ENCODE measurements around the gene CPED1.
A peak's percentile ranks its signal among the peaks of the same experiment; 100 is the strongest.

CPED1 gene

DNA sequence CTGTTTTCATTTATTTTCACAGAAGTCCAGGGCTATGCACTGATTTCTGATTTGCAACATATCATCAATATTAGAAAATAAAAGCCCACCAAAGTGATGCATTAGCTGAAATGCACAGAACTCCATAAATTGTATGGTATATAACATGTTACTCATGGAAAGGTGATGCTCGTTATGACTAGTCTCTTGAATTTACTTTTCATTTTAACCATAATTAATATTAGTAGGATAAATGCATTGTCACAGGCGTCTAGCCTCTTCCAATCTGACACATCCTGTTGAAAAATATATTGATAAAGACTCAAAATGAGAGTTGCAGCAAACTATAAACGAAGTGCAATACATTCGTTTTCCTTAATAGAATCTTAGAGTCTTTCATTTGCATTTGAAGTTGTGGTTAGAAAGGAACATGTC is 92.4 kb downstream of the CPED1 start:
- TF ChIP-seq OSR1 (CRISPR knock-in tag; IDR thresholded peaks at IDR 0.05) (no peak), BACH2 (CRISPR knock-in tag; IDR thresholded peaks at IDR 0.05; ENCODE audit: borderline replicate concordance) (0 out of 2 replicates have a peak, but pooled peaks have one; percentile 21)
- ATAC-seq, result no peak

DNA sequence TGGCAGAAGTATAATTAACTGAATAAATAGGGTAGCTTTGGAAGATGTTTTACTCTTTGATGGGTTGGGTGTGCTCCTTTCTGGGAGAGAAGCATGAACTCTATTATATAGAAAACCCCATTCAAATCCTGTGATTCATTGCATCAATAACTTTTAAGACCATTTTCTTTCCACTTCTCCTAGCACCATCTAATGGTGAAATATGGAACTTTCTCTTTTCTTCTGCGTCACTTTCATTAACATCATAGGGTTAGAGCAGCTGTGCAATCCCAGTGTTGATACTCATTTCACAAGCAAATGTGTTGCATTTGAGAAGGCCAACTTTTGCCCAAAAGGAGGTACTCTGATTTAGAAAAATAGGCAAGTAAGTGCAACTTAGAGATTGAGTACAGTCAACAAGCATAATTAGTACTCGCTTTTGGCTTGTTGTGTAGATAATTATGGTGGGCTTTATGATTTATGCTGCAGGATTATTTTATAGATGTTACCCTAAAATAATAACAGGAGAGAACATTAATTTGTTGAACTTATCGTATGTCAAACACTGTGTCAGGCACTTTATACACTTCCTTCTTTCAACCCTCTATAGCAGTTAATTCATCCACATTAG is 92.9 kb downstream of the CPED1 start:
- TF ChIP-seq SNAI2 (CRISPR knock-in tag; IDR thresholded peaks at IDR 0.05) (no peak), ZNF8 (CRISPR knock-in tag; IDR thresholded peaks at IDR 0.05) (no peak), ISL1 (CRISPR knock-in tag; IDR thresholded peaks at IDR 0.05) (no peak), RARB (CRISPR knock-in tag; IDR thresholded peaks at IDR 0.05) (no peak), ARNTL (CRISPR knock-in tag; IDR thresholded peaks at IDR 0.05; ENCODE audit: borderline replicate concordance, low read depth) (no peak), ZNF70 (CRISPR knock-in tag; IDR thresholded peaks at IDR 0.05) (no peak), CSDC2 (CRISPR knock-in tag; IDR thresholded peaks at IDR 0.05) (no peak)
- TF ChIP-seq, protein P1, sequence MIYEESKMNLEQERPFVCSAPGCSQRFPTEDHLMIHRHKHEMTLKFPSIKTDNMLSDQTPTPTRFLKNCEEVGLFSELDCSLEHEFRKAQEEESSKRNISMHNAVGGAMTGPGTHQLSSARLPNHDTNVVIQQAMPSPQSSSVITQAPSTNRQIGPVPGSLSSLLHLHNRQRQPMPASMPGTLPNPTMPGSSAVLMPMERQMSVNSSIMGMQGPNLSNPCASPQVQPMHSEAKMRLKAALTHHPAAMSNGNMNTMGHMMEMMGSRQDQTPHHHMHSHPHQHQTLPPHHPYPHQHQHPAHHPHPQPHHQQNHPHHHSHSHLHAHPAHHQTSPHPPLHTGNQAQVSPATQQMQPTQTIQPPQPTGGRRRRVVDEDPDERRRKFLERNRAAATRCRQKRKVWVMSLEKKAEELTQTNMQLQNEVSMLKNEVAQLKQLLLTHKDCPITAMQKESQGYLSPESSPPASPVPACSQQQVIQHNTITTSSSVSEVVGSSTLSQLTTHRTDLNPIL (CRISPR knock-in tag; IDR thresholded peaks at IDR 0.05; ENCODE audit: low read depth), result no peak
- peak; percentile 30; the same call in 2 of the 3 replicates for ATAC-seq

DNA sequence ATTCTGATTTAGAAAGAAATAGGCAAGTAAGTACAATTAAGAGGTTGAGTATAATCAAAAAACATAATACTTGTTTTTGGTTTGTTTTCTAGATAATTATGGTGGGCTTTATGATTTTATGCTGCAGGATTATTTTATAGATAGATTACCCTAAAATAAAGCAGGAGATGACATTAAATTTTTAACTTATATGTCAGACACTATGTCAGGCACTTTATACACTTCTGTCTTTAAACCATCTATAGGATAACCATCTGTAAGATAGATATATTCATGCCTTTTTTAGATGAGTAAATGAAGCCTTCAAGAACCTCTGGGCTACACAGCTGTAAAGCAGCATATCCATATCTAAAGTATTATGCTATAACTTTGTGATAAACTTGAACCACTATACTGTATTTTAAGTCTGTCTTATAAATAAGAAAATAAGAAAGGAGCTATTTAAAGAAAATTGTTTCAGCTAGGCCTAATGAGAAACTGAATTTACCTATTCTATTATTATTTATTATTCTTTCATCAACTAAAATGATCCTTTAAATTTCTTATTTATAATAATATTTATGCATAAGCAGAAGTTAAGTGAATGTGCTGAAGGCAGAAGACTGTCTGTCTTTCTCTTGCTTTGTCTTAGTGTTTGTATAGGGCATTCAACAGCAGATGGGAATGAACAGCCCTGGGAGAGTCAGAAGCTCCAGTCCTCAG is 94.0 kb downstream of the CPED1 start:
- TF ChIP-seq TOX (CRISPR knock-in tag; IDR thresholded peaks at IDR 0.05; ENCODE audit: borderline replicate concordance) (no peak), BACH2 (CRISPR knock-in tag; IDR thresholded peaks at IDR 0.05; ENCODE audit: borderline replicate concordance) (no peak), ZC3H10 (CRISPR knock-in tag; IDR thresholded peaks at IDR 0.05) (no peak), SNAI2 (CRISPR knock-in tag; IDR thresholded peaks at IDR 0.05) (no peak), PPARA (CRISPR knock-in tag; IDR thresholded peaks at IDR 0.05; ENCODE audit: borderline replicate concordance) (no peak), ZNF70 (CRISPR knock-in tag; IDR thresholded peaks at IDR 0.05) (no peak), RARB (CRISPR knock-in tag; IDR thresholded peaks at IDR 0.05) (no peak)
- ATAC-seq, result peak; percentile 1; the same call in 2 of the 3 replicates

DNA sequence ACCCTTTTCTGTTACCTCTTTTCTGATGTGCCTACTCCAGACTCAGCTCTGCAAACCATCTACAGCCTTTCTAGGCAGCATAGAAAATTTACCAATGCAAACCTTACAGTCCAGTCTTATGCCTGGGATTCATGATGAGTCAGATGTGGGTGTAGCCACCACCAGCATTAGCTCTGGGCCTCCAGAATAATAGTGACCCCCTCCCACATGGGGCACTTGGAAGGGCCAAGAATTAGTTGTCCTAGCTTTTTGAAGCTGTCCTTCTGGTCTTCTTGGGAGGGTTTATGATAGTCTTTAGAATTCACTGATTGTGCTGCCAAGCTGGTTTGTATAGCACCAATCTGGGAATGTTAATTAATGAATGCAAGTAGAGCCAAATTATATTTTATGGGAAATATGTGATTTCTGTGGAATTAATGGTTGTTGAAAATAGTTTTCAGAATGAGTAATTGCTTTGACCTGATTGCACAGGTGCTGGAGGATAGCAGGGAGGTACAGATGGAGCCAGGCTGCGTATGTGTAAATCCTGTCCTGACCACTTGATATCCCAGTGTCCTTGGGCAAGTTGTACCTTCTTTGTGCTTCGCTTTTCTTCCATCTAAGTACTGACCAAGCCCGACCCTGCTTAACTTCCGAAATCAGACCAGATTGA is 94.8 kb downstream of the CPED1 start:
- TF ChIP-seq ZC3H10 (CRISPR knock-in tag; IDR thresholded peaks at IDR 0.05) (no peak), CSDC2 (CRISPR knock-in tag; IDR thresholded peaks at IDR 0.05) (no peak), GLIS3 (CRISPR knock-in tag; IDR thresholded peaks at IDR 0.05) (no peak), PPARA (CRISPR knock-in tag; IDR thresholded peaks at IDR 0.05; ENCODE audit: borderline replicate concordance) (no peak), OSR1 (CRISPR knock-in tag; IDR thresholded peaks at IDR 0.05) (no peak), ESRRG (CRISPR knock-in tag; IDR thresholded peaks at IDR 0.05) (no peak), TCF4 (CRISPR knock-in tag; IDR thresholded peaks at IDR 0.05; ENCODE audit: borderline replicate concordance) (no peak), SNAI2 (CRISPR knock-in tag; IDR thresholded peaks at IDR 0.05) (no peak), ISL1 (CRISPR knock-in tag; IDR thresholded peaks at IDR 0.05) (no peak)
- TF ChIP-seq, protein P2, sequence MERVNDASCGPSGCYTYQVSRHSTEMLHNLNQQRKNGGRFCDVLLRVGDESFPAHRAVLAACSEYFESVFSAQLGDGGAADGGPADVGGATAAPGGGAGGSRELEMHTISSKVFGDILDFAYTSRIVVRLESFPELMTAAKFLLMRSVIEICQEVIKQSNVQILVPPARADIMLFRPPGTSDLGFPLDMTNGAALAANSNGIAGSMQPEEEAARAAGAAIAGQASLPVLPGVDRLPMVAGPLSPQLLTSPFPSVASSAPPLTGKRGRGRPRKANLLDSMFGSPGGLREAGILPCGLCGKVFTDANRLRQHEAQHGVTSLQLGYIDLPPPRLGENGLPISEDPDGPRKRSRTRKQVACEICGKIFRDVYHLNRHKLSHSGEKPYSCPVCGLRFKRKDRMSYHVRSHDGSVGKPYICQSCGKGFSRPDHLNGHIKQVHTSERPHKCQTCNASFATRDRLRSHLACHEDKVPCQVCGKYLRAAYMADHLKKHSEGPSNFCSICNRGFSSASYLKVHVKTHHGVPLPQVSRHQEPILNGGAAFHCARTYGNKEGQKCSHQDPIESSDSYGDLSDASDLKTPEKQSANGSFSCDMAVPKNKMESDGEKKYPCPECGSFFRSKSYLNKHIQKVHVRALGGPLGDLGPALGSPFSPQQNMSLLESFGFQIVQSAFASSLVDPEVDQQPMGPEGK (CRISPR knock-in tag; IDR thresholded peaks at IDR 0.05; ENCODE audit: borderline replicate concordance), result no peak
- TF ChIP-seq, protein P1 (CRISPR knock-in tag; IDR thresholded peaks at IDR 0.05; ENCODE audit: low read depth), result no peak
- ATAC-seq, result peak; percentile 65

DNA sequence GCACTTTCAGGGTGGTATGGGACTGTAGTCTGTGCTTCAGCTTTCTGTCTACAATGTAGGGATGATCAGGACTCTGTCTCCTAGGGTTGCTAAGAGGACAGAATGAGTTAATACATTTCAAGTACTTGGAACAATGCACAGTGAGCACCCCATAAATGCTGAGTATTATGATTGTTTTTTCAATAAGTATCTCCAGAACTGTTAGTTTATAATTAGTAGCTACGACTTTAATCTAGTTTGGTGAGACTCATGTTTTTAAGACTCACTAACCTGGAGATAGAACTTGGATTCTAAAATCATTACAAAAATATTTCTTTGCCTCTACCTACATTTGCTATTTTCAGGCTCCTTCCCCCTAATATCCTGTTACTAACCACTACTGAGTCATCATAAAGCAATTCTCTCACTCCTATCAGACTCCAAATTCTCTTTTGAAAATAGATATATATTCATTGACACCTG is 95.3 kb downstream of the CPED1 start:
- ATAC-seq, result peak; percentile 22
- TF ChIP-seq SNAI2 (CRISPR knock-in tag; IDR thresholded peaks at IDR 0.05), result no peak
- TF ChIP-seq, protein P3, sequence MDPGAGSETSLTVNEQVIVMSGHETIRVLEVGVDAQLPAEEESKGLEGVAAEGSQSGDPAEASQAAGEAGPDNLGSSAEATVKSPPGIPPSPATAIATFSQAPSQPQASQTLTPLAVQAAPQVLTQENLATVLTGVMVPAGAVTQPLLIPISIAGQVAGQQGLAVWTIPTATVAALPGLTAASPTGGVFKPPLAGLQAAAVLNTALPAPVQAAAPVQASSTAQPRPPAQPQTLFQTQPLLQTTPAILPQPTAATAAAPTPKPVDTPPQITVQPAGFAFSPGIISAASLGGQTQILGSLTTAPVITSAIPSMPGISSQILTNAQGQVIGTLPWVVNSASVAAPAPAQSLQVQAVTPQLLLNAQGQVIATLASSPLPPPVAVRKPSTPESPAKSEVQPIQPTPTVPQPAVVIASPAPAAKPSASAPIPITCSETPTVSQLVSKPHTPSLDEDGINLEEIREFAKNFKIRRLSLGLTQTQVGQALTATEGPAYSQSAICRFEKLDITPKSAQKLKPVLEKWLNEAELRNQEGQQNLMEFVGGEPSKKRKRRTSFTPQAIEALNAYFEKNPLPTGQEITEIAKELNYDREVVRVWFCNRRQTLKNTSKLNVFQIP (CRISPR knock-in tag; IDR thresholded peaks at IDR 0.05; ENCODE audit: borderline replicate concordance, low read depth), result no peak
- no peak for TF ChIP-seq PPARA (CRISPR knock-in tag; IDR thresholded peaks at IDR 0.05; ENCODE audit: borderline replicate concordance)
- TF ChIP-seq ZNF565 (CRISPR knock-in tag; conservative IDR thresholded peaks at IDR 0.05; ENCODE audit: low read depth), result no peak
- TF ChIP-seq, protein P1 (CRISPR knock-in tag; IDR thresholded peaks at IDR 0.05; ENCODE audit: low read depth), result no peak
- TF ChIP-seq BACH2 (CRISPR knock-in tag; IDR thresholded peaks at IDR 0.05; ENCODE audit: borderline replicate concordance), result no peak
- no peak for TF ChIP-seq OSR1 (CRISPR knock-in tag; IDR thresholded peaks at IDR 0.05)

All from SK-N-SH treated with all-trans-retinoic acid at 6 μM for 48 hours (cell line).